GM18505 (cell line): ENCODE measurements around the gene GOLGA6D.
"Not testable (repeated sequence)": the region's sequence is repeated elsewhere in the genome, so short reads cannot be mapped to it uniquely, and the experiment has no call there.

Source experiments
- ATAC-seq: cut with Tn5 transposase; IDR thresholded peaks from one replicate; pipeline ENCODE4 v1.9.1; 2021; ENCODE audit not compliant: unreplicated experiment
- POLR2A ChIP-seq: IDR thresholded peaks from 4 replicates; pipeline ENCODE4 v1.6.1; 2011; ENCODE audit warnings: borderline replicate concordance; ENCODE audit not compliant: insufficient read depth, insufficient read length; ENCODE audit errors: extremely low read depth

Gene GOLGA6D, protein sequence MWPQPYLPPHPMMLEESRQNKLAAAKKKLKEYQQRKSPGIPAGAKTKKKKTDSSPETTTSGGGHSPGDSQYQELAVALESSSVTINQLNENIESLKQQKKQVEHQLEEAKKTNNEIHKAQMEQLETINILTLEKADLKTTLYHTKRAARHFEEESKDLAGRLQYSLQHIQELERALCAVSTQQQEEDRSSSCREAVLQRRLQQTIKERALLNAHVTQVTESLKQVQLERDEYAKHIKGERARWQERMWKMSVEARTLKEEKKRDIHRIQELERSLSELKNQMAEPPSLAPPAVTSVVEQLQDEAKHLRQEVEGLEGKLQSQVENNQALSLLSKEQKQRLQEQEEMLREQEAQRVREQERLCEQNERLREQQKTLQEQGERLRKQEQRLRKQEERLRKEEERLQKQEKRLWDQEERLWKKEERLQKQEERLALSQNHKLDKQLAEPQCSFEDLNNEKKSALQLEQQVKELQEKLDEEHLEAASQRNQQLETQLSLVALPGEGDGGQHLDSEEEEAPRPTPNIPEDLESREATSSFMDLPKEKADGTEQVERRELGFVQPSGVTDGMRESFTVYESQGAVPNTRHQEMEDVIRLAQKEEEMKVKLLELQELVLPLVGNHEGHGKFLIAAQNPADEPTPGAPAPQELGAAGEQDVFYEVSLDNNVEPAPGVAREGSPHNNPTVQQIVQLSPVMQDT

DNA sequence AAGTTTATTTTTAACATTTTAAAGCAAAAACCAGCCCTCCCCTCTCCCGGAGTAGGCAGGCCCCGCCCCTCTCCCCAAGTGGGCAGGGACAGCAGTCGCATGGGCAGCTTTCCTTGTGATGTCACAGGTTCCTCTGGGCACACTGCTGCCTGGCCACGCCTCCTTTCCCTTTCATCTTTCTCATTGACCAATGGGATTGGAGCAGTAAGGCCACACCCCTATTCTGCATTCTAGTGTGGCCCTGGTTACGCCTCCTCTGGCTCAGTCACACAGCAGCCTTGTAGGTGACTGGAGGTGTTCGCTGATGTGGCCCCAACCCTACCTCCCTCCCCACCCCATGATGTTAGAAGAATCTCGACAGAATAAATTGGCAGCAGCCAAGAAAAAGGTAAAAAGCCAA is at the start of gene GOLGA6D:
GOLGA6D (plus strand) TSS at position 264 of the 400 bp plus-strand sequence; CDS start at position 305, 41 bp downstream.
- ATAC-seq = not testable (repeated sequence)

DNA sequence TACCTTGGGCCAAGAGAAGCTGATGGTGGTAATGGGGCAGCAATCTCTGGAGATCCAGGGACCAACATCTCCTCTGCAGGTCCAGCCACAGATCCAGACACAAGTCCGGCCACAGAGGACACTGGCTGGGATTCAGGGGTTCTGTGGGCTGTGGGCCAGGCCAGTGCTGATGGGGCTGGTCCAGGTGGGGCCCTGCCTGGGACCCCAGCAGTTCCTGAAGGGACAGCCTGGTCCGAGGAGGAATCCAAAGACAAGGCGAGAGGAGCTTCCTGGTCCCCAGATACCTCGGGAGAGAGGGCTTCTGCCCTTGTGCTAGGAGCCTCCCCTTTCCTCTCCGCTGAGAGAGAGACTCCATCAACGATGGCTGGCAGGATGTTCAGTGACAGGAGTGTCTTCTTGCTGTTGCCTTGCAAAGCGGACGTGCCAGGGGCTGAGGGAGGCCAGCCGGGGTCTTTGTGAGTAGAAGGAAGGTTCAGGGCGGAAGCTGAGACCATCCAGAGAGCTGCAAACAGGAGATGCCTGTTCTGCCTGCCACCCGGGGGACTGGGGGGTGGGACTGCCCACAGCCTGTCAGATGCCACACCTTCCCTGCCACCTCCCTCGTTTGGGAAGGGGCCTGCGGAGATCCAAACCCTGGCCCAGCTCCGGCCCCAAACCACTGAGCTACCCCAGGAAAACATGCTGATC is 49.0 kb upstream of the GOLGA6D start:
- ATAC-seq = no peak
- TF ChIP-seq POLR2A = no peak

DNA sequence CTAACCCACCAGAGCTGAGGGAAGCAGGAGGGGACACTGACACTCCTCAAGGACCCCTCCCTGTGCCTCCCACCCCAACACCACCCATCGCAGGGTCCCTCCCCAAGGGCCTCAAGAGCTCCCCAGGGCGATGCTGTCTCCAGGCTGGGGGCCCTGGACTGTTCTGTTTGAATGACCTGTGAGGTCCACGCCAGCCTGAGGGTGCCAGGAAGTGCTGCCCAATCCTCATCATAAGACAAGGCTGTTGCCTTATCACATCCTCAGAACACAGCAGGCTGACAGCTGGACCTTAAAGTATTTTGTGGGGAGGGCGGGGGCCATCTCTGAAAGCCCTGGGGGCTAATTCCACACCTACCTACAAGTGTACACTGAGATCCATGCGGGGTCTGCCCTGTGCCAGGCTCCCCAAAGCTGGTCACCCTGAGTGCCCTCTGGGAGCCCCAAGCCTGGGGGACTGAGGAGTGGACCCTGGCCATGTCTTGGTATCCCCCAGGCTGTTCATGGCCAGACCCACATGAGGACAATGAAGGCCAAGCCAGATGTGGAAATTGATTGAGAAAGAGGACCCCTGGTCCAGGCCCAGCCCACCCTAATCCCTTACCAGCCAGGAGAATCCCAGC is 48.3 kb upstream of the GOLGA6D start:
- no peak for TF ChIP-seq POLR2A
- no peak for ATAC-seq

GRCh38 chr15:75235051-75235673 is 47.5 kb upstream of the GOLGA6D start:
- ATAC-seq = no peak
- no peak for TF ChIP-seq POLR2A

DNA sequence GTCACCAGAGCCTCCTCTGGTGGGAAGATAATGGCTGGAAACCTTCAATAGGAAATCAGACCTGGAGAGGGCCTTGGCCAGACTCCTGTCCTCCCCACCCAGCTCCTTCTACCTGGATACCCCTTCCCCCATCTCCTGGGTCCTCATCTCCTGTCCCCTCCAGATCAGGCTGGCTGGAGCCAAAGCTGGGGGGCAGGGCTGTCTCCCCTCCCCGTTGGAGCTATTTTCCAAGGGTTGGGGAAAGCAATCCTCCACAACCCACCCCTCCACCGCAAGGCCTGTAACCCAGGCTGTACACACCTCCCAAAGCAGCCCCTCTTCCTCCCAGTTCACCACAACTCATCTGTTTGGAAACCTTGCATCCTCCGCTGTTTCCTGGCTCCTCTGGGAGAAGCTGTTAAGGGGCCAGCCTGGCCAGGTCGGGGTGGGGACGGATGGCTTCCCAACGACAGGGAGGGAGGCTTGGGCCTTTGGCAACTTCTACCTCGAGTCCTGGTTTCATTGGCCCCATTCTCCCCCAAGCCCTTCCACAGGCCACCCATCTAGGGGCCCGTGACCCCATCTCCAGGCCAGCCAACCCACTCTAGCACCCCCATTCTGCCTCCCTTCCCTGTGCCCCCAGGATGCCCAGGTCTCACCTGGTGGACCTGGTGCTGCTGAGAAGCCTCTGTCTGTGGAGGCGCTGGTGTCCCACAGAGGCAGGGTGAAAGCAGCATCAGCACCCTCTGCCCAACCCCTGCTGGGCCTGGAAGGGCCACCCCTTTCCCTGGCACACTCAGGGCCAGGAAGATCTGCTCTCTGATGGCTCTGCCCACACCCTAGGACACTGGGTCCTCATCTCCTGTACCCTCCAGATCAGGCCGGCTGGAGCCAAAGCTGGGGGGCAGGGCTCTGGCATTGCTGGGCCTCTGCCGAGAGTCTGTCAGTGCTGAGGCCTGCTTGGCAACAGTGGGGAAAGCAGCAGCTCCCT is 46.6 kb upstream of the GOLGA6D start:
- no peak for TF ChIP-seq POLR2A
- no peak for ATAC-seq

GRCh38 chr15:75237316-75237982 is 45.2 kb upstream of the GOLGA6D start:
- ATAC-seq = no peak
- TF ChIP-seq POLR2A = no peak

GRCh38 chr15:75238150-75238549 is 44.5 kb upstream of the GOLGA6D start:
- no peak for ATAC-seq
- no peak for TF ChIP-seq POLR2A

- not testable (repeated sequence) for ATAC-seq
Observed at GRCh38 chr15:75245741-75246140, 36.9 kb upstream of the GOLGA6D start.

DNA sequence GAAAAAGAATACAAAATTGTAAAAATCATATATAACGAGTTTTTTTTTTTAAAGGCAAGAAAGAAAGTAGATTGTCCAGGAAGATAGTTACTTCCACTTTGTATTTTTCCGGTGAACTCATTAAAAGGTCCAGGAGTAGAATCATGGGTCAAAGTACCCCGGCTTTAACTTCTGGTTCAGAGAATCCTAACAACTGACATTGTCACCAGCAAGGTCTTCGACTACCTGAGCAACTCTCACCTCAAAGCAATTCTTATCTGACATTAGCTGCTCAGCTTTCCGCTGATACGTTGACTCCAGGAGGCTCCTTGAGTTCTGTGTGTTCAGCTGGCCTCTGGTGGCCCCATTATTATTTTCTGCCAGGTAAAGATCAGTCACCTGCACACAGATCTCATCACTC is 33.6 kb upstream of the GOLGA6D start:
- ATAC-seq = not testable (repeated sequence)

GRCh38 chr15:75249726-75250125 is 32.9 kb upstream of the GOLGA6D start:
- ATAC-seq = no peak
- no peak for TF ChIP-seq POLR2A

GRCh38 chr15:75251343-75251742 is 31.3 kb upstream of the GOLGA6D start:
- not testable (repeated sequence) for ATAC-seq

- not testable (repeated sequence) for ATAC-seq
Observed at GRCh38 chr15:75252285-75252684, 30.4 kb upstream of the GOLGA6D start.

DNA sequence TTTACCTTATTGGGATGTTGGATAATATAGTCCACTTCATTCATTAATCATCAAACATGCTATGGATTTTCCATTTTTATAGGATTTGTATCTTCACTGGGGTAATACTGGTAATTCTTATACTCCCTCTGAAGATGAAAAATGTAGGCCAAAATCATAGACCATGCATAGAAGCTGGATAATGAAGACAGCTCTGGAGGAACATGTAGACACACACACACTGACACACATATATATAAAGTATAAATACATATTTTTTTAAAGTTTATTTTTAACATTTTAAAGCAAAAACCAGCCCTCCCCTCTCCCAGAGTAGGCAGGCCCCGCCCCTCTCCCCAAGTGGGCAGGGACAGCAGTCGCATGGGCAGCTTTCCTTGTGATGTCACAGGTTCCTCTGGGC is 24.6 kb upstream of the GOLGA6D start, which contains the start of gene GOLGA6C:
GOLGA6C (plus strand) TSS at position 301 of the 400 bp plus-strand sequence. CDS start 265 bp downstream, outside the sequence.
- not testable (repeated sequence) for ATAC-seq

DNA sequence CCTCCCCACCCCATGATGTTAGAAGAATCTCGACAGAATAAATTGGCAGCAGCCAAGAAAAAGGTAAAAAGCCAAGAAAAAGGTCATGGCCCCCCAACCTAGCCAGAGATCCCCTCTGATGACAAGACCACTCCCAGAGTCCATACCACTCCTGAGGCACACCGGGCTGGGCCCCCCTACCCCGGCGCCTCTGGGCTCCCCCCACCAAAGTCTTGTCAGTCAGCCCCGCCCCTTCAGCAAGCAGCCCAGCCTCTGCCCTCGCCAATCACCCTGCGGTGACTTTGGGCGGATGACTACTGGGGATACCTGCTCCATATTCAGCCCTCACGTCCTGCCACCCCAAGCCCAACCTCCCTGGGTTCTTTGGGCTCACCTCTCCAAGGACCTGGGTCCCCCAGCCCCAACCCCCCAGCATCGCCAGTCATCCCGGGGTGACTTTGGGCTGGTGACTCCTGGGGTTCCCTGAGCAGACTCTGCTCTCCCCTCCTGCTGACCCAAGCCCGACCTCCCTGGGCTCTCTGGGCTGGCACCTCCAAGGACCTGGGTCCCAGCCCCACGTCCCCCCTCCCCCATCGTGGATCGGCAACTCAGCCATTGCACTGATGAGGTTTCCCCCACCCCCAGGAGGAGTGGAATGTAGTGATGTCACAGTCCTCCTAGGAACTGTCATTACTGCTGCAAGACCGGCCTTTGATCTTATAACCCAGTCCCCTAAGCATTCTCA is 23.9 kb upstream of the GOLGA6D start:
- not testable (repeated sequence) for ATAC-seq

GRCh38 chr15:75259873-75260272 is 22.8 kb upstream of the GOLGA6D start:
- not testable (repeated sequence) for ATAC-seq

- not testable (repeated sequence) for ATAC-seq
Observed at GRCh38 chr15:75273751-75274359, 8.8 kb upstream of the GOLGA6D start.

DNA sequence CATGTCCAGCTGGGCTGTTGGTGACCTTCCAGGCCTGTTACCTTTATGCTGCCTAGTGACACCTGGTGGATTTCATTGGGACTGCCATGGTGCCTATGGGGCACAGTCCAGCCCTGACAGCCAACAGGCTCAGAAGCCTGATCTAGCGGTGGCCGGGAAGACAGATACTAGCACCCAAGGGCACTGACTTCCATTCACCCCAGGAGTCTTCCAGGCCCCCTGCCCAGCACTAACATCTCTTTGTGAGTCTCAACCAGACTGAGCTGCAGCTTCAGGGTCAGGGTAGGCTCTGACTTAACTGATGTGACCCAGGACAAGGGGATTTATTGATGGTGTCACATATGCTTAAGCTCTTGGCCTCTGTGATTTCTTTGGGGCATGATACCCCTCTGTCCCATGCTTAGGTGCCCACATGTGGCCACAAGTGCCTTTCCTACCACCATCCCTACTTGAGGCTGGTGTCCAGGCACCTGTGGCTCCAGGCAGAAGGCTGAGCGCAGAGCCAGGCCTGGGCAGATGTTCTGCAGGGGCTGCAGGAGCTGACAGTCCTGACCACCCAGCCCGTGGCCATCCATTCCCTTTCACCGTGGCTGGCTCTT is 8.0 kb upstream of the GOLGA6D start:
- not testable (repeated sequence) for ATAC-seq
